MCF 10A (cell line): ENCODE data around the gene CARD11. TPM values are rescaled to one million over a fixed set of nuclear protein-coding genes. Genes with fewer than 3 reads are reported as not detected.

Experiments used
- BruUV-seq: library from RNA; stranded (reverse); fragments of 400-500 nt; replicated peaks from 2 replicates; lab custom pipeline; 2021; lab: Mats Ljungman, UMichigan
- CTCF ChIA-PET: fragments of 300-600 bp; sonication (Branson Sonifier 250); formaldehyde crosslinking; extraction: SDS; loops from one replicate; lab custom pipeline; 2021; ENCODE audit warnings: antibody characterized with exemption, inconsistent platforms; lab: Yijun Ruan, JAX
- POLR2A ChIA-PET: fragments of 300-600, 350-650 bp; sonication (Branson Sonifier 250); formaldehyde crosslinking; extraction: SDS; loops from one replicate; lab custom pipeline; 2020; ENCODE audit warnings: antibody characterized with exemption, inconsistent platforms; lab: Yijun Ruan, JAX
- DNase-seq: peaks from one replicate; pipeline ENCODE4 v3.0.0-alpha.2; 2018; ENCODE audit not compliant: unreplicated experiment
- H3K27ac Mint-ChIP-seq: one replicate; pipeline ENCODE4 v1.8.0; 2022; ENCODE audit warnings: mild to moderate bottlenecking, low read depth, mixed read lengths; ENCODE audit not compliant: unreplicated experiment
- H3K27me3 Mint-ChIP-seq: one replicate; pipeline ENCODE4 v1.8.0; 2022; ENCODE audit warnings: mixed read lengths; ENCODE audit not compliant: insufficient read depth, unreplicated experiment
- H3K36me3 Mint-ChIP-seq: one replicate; pipeline ENCODE4 v1.8.0; 2022; ENCODE audit warnings: mild to moderate bottlenecking, moderate library complexity, mixed read lengths; ENCODE audit not compliant: insufficient read depth, unreplicated experiment
- H3K4me1 Mint-ChIP-seq: one replicate; pipeline ENCODE4 v1.8.0; 2022; ENCODE audit warnings: mixed read lengths; ENCODE audit not compliant: insufficient read depth, unreplicated experiment
- H3K4me3 Mint-ChIP-seq: one replicate; pipeline ENCODE4 v1.8.0; 2022; ENCODE audit warnings: mild to moderate bottlenecking, moderate library complexity, mixed read lengths; ENCODE audit not compliant: unreplicated experiment
- H3K9me3 Mint-ChIP-seq: one replicate; pipeline ENCODE4 v1.8.0; 2022; ENCODE audit warnings: mixed read lengths; ENCODE audit not compliant: unreplicated experiment
- CTCF ChIP-seq: fragments of 200-600 bp; IDR thresholded peaks from one replicate; pipeline ENCODE4 v1.8.0; 2022; ENCODE audit warnings: antibody characterized with exemption, mild to moderate bottlenecking; ENCODE audit not compliant: unreplicated experiment
- intact Hi-C: fragments of 100-400 bp; cut with micrococcal nuclease; formaldehyde crosslinking; loops from 2 replicates; pipeline ENCODE4 v1.14.1; 2022
- total RNA-seq: library from RNA; stranded (reverse); gene quantifications from 2 replicates; pipeline ENCODE4 v1.2.3, GENCODE V29; 2022

CARD11 gene
- total RNA-seq, 1 experiment from 2014 or later: not detected

GRCh38 chr7:2919256-2919655 lies 124.4 kb downstream of the CARD11 start:
- peaks cover 7% of the 10 kb centered on the region for H3K9me3 Mint-ChIP-seq
- H3K36me3 Mint-ChIP-seq: no peaks in the 10 kb centered on the region
- no peak overlapping the region for H3K27ac Mint-ChIP-seq
- no peak for DNase-seq
- H3K27me3 Mint-ChIP-seq: peaks cover 12% of the 10 kb centered on the region
- intact Hi-C loops: no loop called here
- CTCF ChIA-PET: interaction anchor here (0.6 kb wide), 2 partner anchors 33 to 1711 kb away, joined by 3 read pairs; no protein-coding TSS in a partner anchor
- POLR2A ChIA-PET: no interaction called here
- H3K4me3 Mint-ChIP-seq: no peak overlapping the region
- TF ChIP-seq CTCF: no peak
- no peaks in the 10 kb centered on the region for H3K4me1 Mint-ChIP-seq
- no TSS peak for BruUV-seq

- ChIA-PET CTCF (no interaction called here), POLR2A (interaction anchor here (0.8 kb wide), 1 partner anchor 338 kb away, joined by 4 read pairs; no protein-coding TSS in a partner anchor)
- no TSS peak for BruUV-seq
- Mint-ChIP-seq H3K4me3 (no peak overlapping the region), H3K36me3 (no peaks in the 10 kb centered on the region), H3K4me1 (no peaks in the 10 kb centered on the region), H3K27ac (no peak overlapping the region), H3K9me3 (peaks cover 7% of the 10 kb centered on the region), H3K27me3 (peaks cover 12% of the 10 kb centered on the region)
- DNase-seq: no peak
- TF ChIP-seq CTCF: no peak
- intact Hi-C loops: no loop called here
Measured at GRCh38 chr7:2918406-2918805, 125.3 kb downstream of the CARD11 start.

GRCh38 chr7:2915023-2915422 lies 128.6 kb downstream of the CARD11 start:
- no peak overlapping the region for H3K27ac Mint-ChIP-seq
- ChIA-PET CTCF (no interaction called here), POLR2A (no interaction called here)
- H3K9me3 Mint-ChIP-seq: peaks cover under 1% of the 10 kb centered on the region
- no peaks in the 10 kb centered on the region for H3K4me1 Mint-ChIP-seq
- intact Hi-C loops: no loop called here
- peaks cover 12% of the 10 kb centered on the region for H3K27me3 Mint-ChIP-seq
- H3K36me3 Mint-ChIP-seq: no peaks in the 10 kb centered on the region
- no peak for DNase-seq
- no peak overlapping the region for H3K4me3 Mint-ChIP-seq
- no TSS peak for BruUV-seq
- TF ChIP-seq CTCF: no peak

- Mint-ChIP-seq H3K4me1 (no peaks in the 10 kb centered on the region), H3K27me3 (peaks cover 12% of the 10 kb centered on the region), H3K36me3 (no peaks in the 10 kb centered on the region), H3K9me3 (no peaks in the 10 kb centered on the region), H3K27ac (no peak overlapping the region), H3K4me3 (no peak overlapping the region)
- intact Hi-C loops: no loop called here
- POLR2A ChIA-PET: no interaction called here
- no TSS peak for BruUV-seq
- CTCF ChIA-PET: interaction anchor here (0.6 kb wide), 1 partner anchor 176 kb away, joined by 3 read pairs; no protein-coding TSS in a partner anchor
- no peak for TF ChIP-seq CTCF
- no peak for DNase-seq
Measured at GRCh38 chr7:2913760-2914387, 129.8 kb downstream of the CARD11 start.
